GM12878 (cell line): ENCODE results near the gene ABCC11. TPM values are rescaled to one million over a fixed set of nuclear protein-coding genes. Genes with fewer than 3 reads are reported as not detected.

Experiments used
- ATAC-seq: fragments of 200-7000 bp; cut with Tn5 transposase; 3 replicates; pipeline ENCODE4 v1.9.1; 2020; ENCODE audit warnings: mild to moderate bottlenecking, moderate library complexity
- BruUV-seq: library from RNA; stranded (reverse); fragments of 400-500 nt; replicated peaks from 2 replicates; lab custom pipeline; 2021; lab: Mats Ljungman, UMichigan
- CTCF ChIA-PET: fragments of 300-600 bp; sonication (Branson Sonifier 250); formaldehyde crosslinking; extraction: SDS; loops from one replicate; lab custom pipeline; 2021; ENCODE audit warnings: inconsistent platforms; lab: Yijun Ruan, JAX
- POLR2A ChIA-PET: fragments of 350-600 bp; formaldehyde crosslinking; extraction: SDS; loops from one replicate; lab custom pipeline; 2021; ENCODE audit warnings: inconsistent platforms; lab: Charles Lee
- RAD21 ChIA-PET: fragments of 300-600 bp; sonication (Branson Sonifier 250); formaldehyde crosslinking; loops from one replicate; lab custom pipeline; 2023; ENCODE audit warnings: antibody characterized with exemption; ENCODE audit not compliant: unreplicated experiment; lab: Charles Lee
- SMC1A ChIA-PET: fragments of 300-600 bp; sonication (Branson Sonifier 250); formaldehyde crosslinking; loops from one replicate; lab custom pipeline; 2023; ENCODE audit not compliant: unreplicated experiment, uncharacterized antibody; lab: Charles Lee
- DNase-seq: peaks from one replicate; pipeline ENCODE4 v3.0.0-alpha.2; 2011; ENCODE audit warnings: low read depth, low spot score
- FAIRE-seq: peaks from 3 replicates; lab custom pipeline; 2011; peaks lifted over from hg19 to GRCh38; lab: Jason Lieb, UNC
- H2AFZ ChIP-seq: 2 replicates; pipeline ENCODE4 v1.6.0; 2011; ENCODE audit warnings: low read depth, low read length, control low read depth; ENCODE audit not compliant: control insufficient read depth
- H3K27ac ChIP-seq: 2 replicates; pipeline ENCODE4 v1.5.1; 2011; ENCODE audit warnings: control low read depth; ENCODE audit not compliant: control insufficient read depth, insufficient read depth
- H3K27me3 ChIP-seq, 2 experiments: replicated peaks in 1 of 2; 2 replicates each; pipeline versions ENCODE4 v1.6.0 to v1.6.1; 2011; ENCODE audit warnings: low read length in 1 of 2; ENCODE audit not compliant: control insufficient read depth in 2 of 2, insufficient read depth in 2 of 2
- H3K36me3 ChIP-seq, 2 experiments: 2 replicates each; pipeline ENCODE4 v1.5.1; 2011; ENCODE audit warnings: low read length in 1 of 2; ENCODE audit not compliant: control insufficient read depth in 2 of 2, insufficient read depth in 2 of 2
- H3K4me1 ChIP-seq: 2 replicates; pipeline ENCODE4 v1.6.1; 2011; ENCODE audit warnings: mild to moderate bottlenecking, low read length, moderate library complexity, mixed read lengths; ENCODE audit not compliant: control insufficient read depth, insufficient read depth
- H3K4me2 ChIP-seq: 2 replicates; pipeline ENCODE4 v1.6.0; 2011; ENCODE audit warnings: control low read depth; ENCODE audit not compliant: control insufficient read depth, insufficient read depth
- H3K4me3 ChIP-seq: fragments of 200-600 bp; sonication (generic); 2 replicates; pipeline ENCODE4 v1.5.1; 2016
- H3K79me2 ChIP-seq: 2 replicates; pipeline ENCODE4 v1.6.0; 2011; ENCODE audit warnings: low read length; ENCODE audit not compliant: control insufficient read depth, insufficient read depth
- H3K9ac ChIP-seq: 2 replicates; pipeline ENCODE4 v1.8.0; 2011; ENCODE audit warnings: low read length, control low read depth, mixed read lengths; ENCODE audit not compliant: control insufficient read depth, insufficient read depth
- H3K9me3 ChIP-seq: replicated peaks from 3 replicates; pipeline ENCODE4 v1.5.1; 2011; ENCODE audit warnings: mild to moderate bottlenecking, low read length; ENCODE audit not compliant: control insufficient read depth, insufficient read depth
- H4K20me1 ChIP-seq: 2 replicates; pipeline ENCODE4 v1.6.0; 2011; ENCODE audit not compliant: control insufficient read depth, insufficient read depth
- BACH1 ChIP-seq: fragments of 450-650 bp; IDR thresholded peaks from 2 replicates; pipeline ENCODE4 v1.6.1; 2017; ENCODE audit warnings: mild to moderate bottlenecking, borderline replicate concordance
- BHLHE40 ChIP-seq, 2 experiments: fragments of 450-650 bp in 1 of 2; IDR thresholded peaks; 2 replicates each; pipeline ENCODE4 v1.6.1; 2011 to 2017; ENCODE audit warnings: low read depth in 2 of 2, borderline replicate concordance in 1 of 2, improper control_type of control experiment in 1 of 2, low read length in 1 of 2, mild to moderate bottlenecking in 1 of 2
- CREB1 ChIP-seq: IDR thresholded peaks from 2 replicates; pipeline ENCODE4 v1.6.1; 2012; ENCODE audit warnings: low read depth, mild to moderate bottlenecking, inconsistent platforms
- DPF2 ChIP-seq: fragments of 450-650 bp; IDR thresholded peaks from 2 replicates; pipeline ENCODE4 v1.6.1; 2017; ENCODE audit warnings: mild to moderate bottlenecking
- HCFC1 ChIP-seq: fragments of 150-350 bp; IDR thresholded peaks from 2 replicates; pipeline ENCODE4 v1.6.1; 2014; ENCODE audit warnings: low read length
- LARP7 ChIP-seq: fragments of 450-650 bp; IDR thresholded peaks from 2 replicates; pipeline ENCODE4 v1.6.1; 2017; ENCODE audit warnings: mild to moderate bottlenecking
- MEF2A ChIP-seq: IDR thresholded peaks from 2 replicates; pipeline ENCODE4 v1.6.1; 2011; ENCODE audit warnings: low read depth, mild to moderate bottlenecking, low read length, moderate library complexity; ENCODE audit not compliant: insufficient read depth
- NKRF ChIP-seq: fragments of 450-650 bp; conservative IDR thresholded peaks from 2 replicates; pipeline ENCODE4 v1.6.1; 2017; ENCODE audit warnings: mild to moderate bottlenecking, moderate library complexity
- SMAD1 ChIP-seq: fragments of 450-650 bp; IDR thresholded peaks from 2 replicates; pipeline ENCODE4 v1.6.1; 2018; ENCODE audit warnings: mild to moderate bottlenecking, low read depth; ENCODE audit not compliant: partially characterized antibody
- SPI1 ChIP-seq: IDR thresholded peaks from 2 replicates; pipeline ENCODE4 v1.6.1; 2011; ENCODE audit warnings: low read depth, mild to moderate bottlenecking, low read length, moderate library complexity, borderline replicate concordance; ENCODE audit not compliant: insufficient read depth
- SREBF1 ChIP-seq: IDR thresholded peaks from 2 replicates; pipeline ENCODE4 v1.6.1; 2012; ENCODE audit warnings: mild to moderate bottlenecking, low read length
- SREBF2 ChIP-seq: IDR thresholded peaks from 2 replicates; pipeline ENCODE4 v1.6.1; 2012; ENCODE audit warnings: mild to moderate bottlenecking, low read length
- TCF7 ChIP-seq: IDR thresholded peaks from 2 replicates; pipeline ENCODE4 v1.6.1; 2014; ENCODE audit warnings: antibody characterized with exemption, borderline replicate concordance
- ZNF274 ChIP-seq: IDR thresholded peaks from one replicate; pipeline ENCODE4 v1.8.0; 2011; ENCODE audit not compliant: insufficient read length, insufficient read depth
- ZNF384 ChIP-seq: IDR thresholded peaks from 2 replicates; pipeline ENCODE4 v1.6.1; 2012; ENCODE audit warnings: low read depth, mild to moderate bottlenecking, low read length, improper control_type of control experiment, borderline replicate concordance
- ZSCAN29 ChIP-seq: fragments of 450-650 bp; IDR thresholded peaks from 2 replicates; pipeline ENCODE4 v1.6.1; 2017; ENCODE audit warnings: mild to moderate bottlenecking, moderate library complexity
- in situ Hi-C: fragments of 300-500 bp; cut with MboI; formaldehyde crosslinking; loops from 9 replicates; pipeline ENCODE4 v1.14.3; 2018; ENCODE audit warnings: mixed read lengths
- intact Hi-C: fragments of 100-400 bp; cut with micrococcal nuclease; formaldehyde crosslinking; loops from one replicate; pipeline ENCODE4 v1.14.2; 2022; ENCODE audit not compliant: unreplicated experiment
- polyA plus RNA-seq, 11 experiments: library from polyadenylated mRNA; depleted of rRNA in 4 of 11; unstranded in 6 of 11; stranded (reverse) in 5 of 11; fragments of >200 nt; fragmentation: Nextera tagmentation in 4 of 11; fragmentation: Illumina TruSeq in 1 of 11; extraction: Ambion mirVana in 4 of 11; extraction: Trizol in 1 of 11; gene quantifications; 1 replicate in 1 of 11; 2 replicates in 10 of 11; pipeline versions ENCODE4 v1.2.1 to v1.2.3, GENCODE V29; 2011 to 2016; ENCODE audit warnings: inconsistent platforms in 2 of 11, missing spikeins in 2 of 11, low read depth in 1 of 11
- total RNA-seq, 4 experiments: library from RNA; depleted of rRNA in 3 of 4; stranded (reverse); fragments of >200 nt in 3 of 4; fragmentation: Illumina TruSeq in 1 of 4; extraction: Trizol in 1 of 4; gene quantifications; 2 replicates each; pipeline versions ENCODE4 v1.2.1 to v1.2.3, GENCODE V29; 2013 to 2021
- TF ChIP-seq, protein P1 (sequence below): IDR thresholded peaks from 2 replicates; pipeline ENCODE4 v1.6.1; 2012; ENCODE audit warnings: low read length, inconsistent platforms
- TF ChIP-seq, protein P2 (sequence below): IDR thresholded peaks from 2 replicates; pipeline ENCODE4 v1.6.1; 2012; ENCODE audit warnings: improper control_type of control experiment, low read depth, low read length; ENCODE audit not compliant: insufficient replicate concordance

The ABCC11 gene
- total and polyA plus RNA-seq, 10 of the 15 experiments (the other 5 are each of a cell fraction or from before 2014, with no cell fraction given): 0.04 to 0.20 (median 0.10) TPM; not detected in 6

DNA sequence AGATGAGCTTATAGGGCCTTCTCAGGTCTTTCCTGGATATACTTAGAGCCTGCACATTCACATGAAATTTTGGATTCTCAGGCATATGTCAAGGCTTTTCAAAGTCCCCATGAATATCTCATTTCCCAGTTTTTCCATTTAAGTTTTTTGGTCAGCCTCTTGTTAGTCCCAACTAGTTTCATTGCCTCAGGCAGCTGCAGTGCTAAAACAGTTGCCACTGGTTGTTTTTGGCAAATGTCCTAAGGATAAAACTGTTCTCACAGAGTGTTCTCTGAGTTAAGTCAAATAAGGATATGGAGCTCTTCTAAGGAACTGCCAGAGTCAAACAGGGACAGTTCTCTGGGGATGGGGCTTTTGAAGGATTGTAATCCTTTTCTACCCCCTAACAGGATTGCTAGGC, 39.9 kb upstream of the ABCC11 start:
- no peak overlapping the region for H2AFZ ChIP-seq
- TF ChIP-seq ZNF384: no peak
- TF ChIP-seq LARP7: no peak
- no peak for TF ChIP-seq HCFC1
- no peak for TF ChIP-seq SMAD1
- TF ChIP-seq, protein P1, sequence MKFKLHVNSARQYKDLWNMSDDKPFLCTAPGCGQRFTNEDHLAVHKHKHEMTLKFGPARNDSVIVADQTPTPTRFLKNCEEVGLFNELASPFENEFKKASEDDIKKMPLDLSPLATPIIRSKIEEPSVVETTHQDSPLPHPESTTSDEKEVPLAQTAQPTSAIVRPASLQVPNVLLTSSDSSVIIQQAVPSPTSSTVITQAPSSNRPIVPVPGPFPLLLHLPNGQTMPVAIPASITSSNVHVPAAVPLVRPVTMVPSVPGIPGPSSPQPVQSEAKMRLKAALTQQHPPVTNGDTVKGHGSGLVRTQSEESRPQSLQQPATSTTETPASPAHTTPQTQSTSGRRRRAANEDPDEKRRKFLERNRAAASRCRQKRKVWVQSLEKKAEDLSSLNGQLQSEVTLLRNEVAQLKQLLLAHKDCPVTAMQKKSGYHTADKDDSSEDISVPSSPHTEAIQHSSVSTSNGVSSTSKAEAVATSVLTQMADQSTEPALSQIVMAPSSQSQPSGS: no peak
- TF ChIP-seq SREBF2: no peak
- no peak for TF ChIP-seq SPI1
- TF ChIP-seq DPF2: no peak
- TF ChIP-seq SREBF1: no peak
- TF ChIP-seq MEF2A: no peak
- no peak for TF ChIP-seq TCF7
- TF ChIP-seq ZSCAN29: no peak
- no peak for TF ChIP-seq NKRF
- no peak for TF ChIP-seq BHLHE40 (IDR thresholded peaks at IDR 0.05; ENCODE audit: borderline replicate concordance in 1 of 2, low read depth in 2 of 2, low read length in 1 of 2)
- no peak for TF ChIP-seq BACH1
- TF ChIP-seq CREB1: no peak
- TF ChIP-seq ZNF274: no peak
- TF ChIP-seq, protein P2, sequence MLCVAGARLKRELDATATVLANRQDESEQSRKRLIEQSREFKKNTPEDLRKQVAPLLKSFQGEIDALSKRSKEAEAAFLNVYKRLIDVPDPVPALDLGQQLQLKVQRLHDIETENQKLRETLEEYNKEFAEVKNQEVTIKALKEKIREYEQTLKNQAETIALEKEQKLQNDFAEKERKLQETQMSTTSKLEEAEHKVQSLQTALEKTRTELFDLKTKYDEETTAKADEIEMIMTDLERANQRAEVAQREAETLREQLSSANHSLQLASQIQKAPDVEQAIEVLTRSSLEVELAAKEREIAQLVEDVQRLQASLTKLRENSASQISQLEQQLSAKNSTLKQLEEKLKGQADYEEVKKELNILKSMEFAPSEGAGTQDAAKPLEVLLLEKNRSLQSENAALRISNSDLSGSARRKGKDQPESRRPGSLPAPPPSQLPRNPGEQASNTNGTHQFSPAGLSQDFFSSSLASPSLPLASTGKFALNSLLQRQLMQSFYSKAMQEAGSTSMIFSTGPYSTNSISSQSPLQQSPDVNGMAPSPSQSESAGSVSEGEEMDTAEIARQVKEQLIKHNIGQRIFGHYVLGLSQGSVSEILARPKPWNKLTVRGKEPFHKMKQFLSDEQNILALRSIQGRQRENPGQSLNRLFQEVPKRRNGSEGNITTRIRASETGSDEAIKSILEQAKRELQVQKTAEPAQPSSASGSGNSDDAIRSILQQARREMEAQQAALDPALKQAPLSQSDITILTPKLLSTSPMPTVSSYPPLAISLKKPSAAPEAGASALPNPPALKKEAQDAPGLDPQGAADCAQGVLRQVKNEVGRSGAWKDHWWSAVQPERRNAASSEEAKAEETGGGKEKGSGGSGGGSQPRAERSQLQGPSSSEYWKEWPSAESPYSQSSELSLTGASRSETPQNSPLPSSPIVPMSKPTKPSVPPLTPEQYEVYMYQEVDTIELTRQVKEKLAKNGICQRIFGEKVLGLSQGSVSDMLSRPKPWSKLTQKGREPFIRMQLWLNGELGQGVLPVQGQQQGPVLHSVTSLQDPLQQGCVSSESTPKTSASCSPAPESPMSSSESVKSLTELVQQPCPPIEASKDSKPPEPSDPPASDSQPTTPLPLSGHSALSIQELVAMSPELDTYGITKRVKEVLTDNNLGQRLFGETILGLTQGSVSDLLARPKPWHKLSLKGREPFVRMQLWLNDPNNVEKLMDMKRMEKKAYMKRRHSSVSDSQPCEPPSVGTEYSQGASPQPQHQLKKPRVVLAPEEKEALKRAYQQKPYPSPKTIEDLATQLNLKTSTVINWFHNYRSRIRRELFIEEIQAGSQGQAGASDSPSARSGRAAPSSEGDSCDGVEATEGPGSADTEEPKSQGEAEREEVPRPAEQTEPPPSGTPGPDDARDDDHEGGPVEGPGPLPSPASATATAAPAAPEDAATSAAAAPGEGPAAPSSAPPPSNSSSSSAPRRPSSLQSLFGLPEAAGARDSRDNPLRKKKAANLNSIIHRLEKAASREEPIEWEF: no peak
- TF ChIP-seq, all 136 proteins: peak for 0
- Histone ChIP-seq H3K79me2 (no peaks in the 10 kb centered on the region), H3K4me3 (no peak overlapping the region), H3K27ac (no peak overlapping the region), H3K4me1 (no peaks in the 10 kb centered on the region), H3K9ac (no peak overlapping the region), H4K20me1 (no peaks in the 10 kb centered on the region), H3K4me2 (no peak overlapping the region), H3K27me3 (no peaks in the 10 kb centered on the region), H3K36me3 (peaks cover 9 to 15% of the 10 kb centered on the region in 2 experiments), H3K9me3 (peaks cover 13% of the 10 kb centered on the region)
- no peak for FAIRE-seq
- intact Hi-C loops: loop anchor here (5.0 kb wide), 1 partner anchor 240 kb away; no protein-coding TSS in a partner anchor
- in situ Hi-C loops: no loop called here
- no TSS peak for BruUV-seq
- no peak for DNase-seq
- ChIA-PET CTCF (interaction anchor here (0.5 to 1.1 kb wide), 3 partner anchors 25 to 342 kb away, joined by 3 read pairs; no protein-coding TSS in a partner anchor), RAD21 (no interaction called here), POLR2A (no interaction called here), SMC1A (no interaction called here)
- no peak for ATAC-seq
